Activated CD8-positive, alpha-beta T cell treated with anti-CD3 and anti-CD28 coated beads, Interleukin-2, amount 10 ng/mL, durations not matched to agents 7 days and 5 days (primary cell): ENCODE data around the gene DPH3. TPM values are rescaled to one million over a fixed set of nuclear protein-coding genes. Genes with fewer than 3 reads are reported as not detected.
A peak's percentile ranks its signal among the peaks of the same experiment; 100 is the strongest.

Source experiments
- ATAC-seq: fragments of 150-1000 bp; cut with Tn5 transposase; one replicate; pipeline ENCODE4 v1.10.0; 2021; ENCODE audit warnings: moderate library complexity
- CTCF ChIA-PET: fragments of 350-600 bp; sonication (Branson Sonifier 250); formaldehyde crosslinking; loops from one replicate; lab custom pipeline; 2021; ENCODE audit warnings: antibody characterized with exemption; lab: Charles Lee
- POLR2A ChIA-PET: fragments of 350-600 bp; sonication (Branson Sonifier 250); formaldehyde crosslinking; loops from one replicate; lab custom pipeline; 2021; ENCODE audit warnings: antibody characterized with exemption; lab: Charles Lee
- DNase-seq: peaks from one replicate; pipeline ENCODE4 v3.0.0-alpha.2; 2020
- H3K27ac Mint-ChIP-seq: one replicate; pipeline ENCODE4 v1.8.0; 2021; ENCODE audit warnings: mild to moderate bottlenecking, mixed read lengths
- H3K27me3 Mint-ChIP-seq: one replicate; pipeline ENCODE4 v1.8.0; 2021; ENCODE audit warnings: low read depth, mixed read lengths
- H3K36me3 Mint-ChIP-seq: one replicate; pipeline ENCODE4 v1.8.0; 2021; ENCODE audit warnings: low read depth, mixed read lengths
- H3K4me1 Mint-ChIP-seq: one replicate; pipeline ENCODE4 v1.8.0; 2021; ENCODE audit warnings: low read depth, mixed read lengths
- H3K4me3 Mint-ChIP-seq: one replicate; pipeline ENCODE4 v1.8.0; 2021; ENCODE audit warnings: mild to moderate bottlenecking, mixed read lengths
- H3K9me3 Mint-ChIP-seq: one replicate; pipeline ENCODE4 v1.8.0; 2022; ENCODE audit warnings: mixed read lengths; ENCODE audit not compliant: insufficient read depth
- total RNA-seq, 2 experiments: library from RNA; stranded (reverse); gene quantifications; one replicate each; pipeline ENCODE4 v1.2.3, GENCODE V29; 2021

The DPH3 gene
- total RNA-seq, 2 experiments from 2014 or later: 18.2 to 20.5 TPM

DNA sequence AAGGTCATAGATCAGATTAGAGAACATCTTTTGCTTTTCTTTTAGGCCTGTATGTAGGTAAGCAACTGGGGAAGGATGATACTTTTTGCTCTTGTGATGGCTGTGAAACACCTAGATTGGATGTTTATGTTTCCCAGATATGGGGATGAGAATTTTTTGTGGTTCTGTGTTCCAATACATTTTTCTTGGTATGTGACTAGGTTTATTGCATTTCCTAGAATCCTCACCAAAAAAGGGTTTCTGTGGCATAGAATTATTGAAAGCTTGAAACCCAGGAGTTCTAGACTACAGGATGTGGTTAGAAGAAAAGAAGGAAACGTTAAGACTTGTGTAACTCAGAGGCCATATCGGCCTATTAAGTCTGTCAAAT is 26.1 kb upstream of the DPH3 start:
- ATAC-seq (peak; percentile 34), DNase-seq (no peak)
- Mint-ChIP-seq H3K36me3 (peaks cover 89% of the 10 kb centered on the region), H3K27ac (peak overlapping the region; percentile 88), H3K4me1 (peaks cover 55% of the 10 kb centered on the region), H3K9me3 (peaks cover 19% of the 10 kb centered on the region), H3K27me3 (no peaks in the 10 kb centered on the region), H3K4me3 (peak overlapping the region; percentile 92)
- POLR2A ChIA-PET: interaction anchor here (1.0 to 2.3 kb wide), 11 partner anchors 10 to 245 kb away, joined by 3 to 14 read pairs (median 3); no protein-coding TSS in a partner anchor
- CTCF ChIA-PET: interaction anchor here (0.7 to 9.0 kb wide), 34 partner anchors 11 to 306 kb away, joined by 3 to 264 read pairs (median 5); partner anchors contain the start of genes DPH3, OXNAD1 and RFTN1

GRCh38 chr3:16290007-16290826 is 25.5 kb upstream of the DPH3 start:
- ChIA-PET CTCF (interaction anchor here (0.7 to 9.0 kb wide), 35 partner anchors 10 to 306 kb away, joined by 3 to 264 read pairs (median 5); partner anchors contain the start of genes DPH3, OXNAD1 and RFTN1), POLR2A (interaction anchor here (1.0 to 2.3 kb wide), 10 partner anchors 10 to 246 kb away, joined by 3 to 14 read pairs (median 4); no protein-coding TSS in a partner anchor)
- H3K27me3 Mint-ChIP-seq: no peaks in the 10 kb centered on the region
- H3K4me3 Mint-ChIP-seq: peak overlapping the region; percentile 92
- peaks cover 55% of the 10 kb centered on the region for H3K4me1 Mint-ChIP-seq
- H3K36me3 Mint-ChIP-seq: peaks cover 84% of the 10 kb centered on the region
- H3K27ac Mint-ChIP-seq: peak overlapping the region; percentile 88
- DNase-seq (peak; percentile 78), ATAC-seq (peak; percentile 17)
- peaks cover 19% of the 10 kb centered on the region for H3K9me3 Mint-ChIP-seq

- Mint-ChIP-seq H3K27me3 (no peaks in the 10 kb centered on the region), H3K36me3 (peaks cover 85% of the 10 kb centered on the region), H3K9me3 (peaks cover 15% of the 10 kb centered on the region), H3K4me1 (peaks cover 58% of the 10 kb centered on the region), H3K27ac (peak overlapping the region; percentile 88), H3K4me3 (peak overlapping the region; percentile 92)
- CTCF ChIA-PET: interaction anchor here (0.8 to 9.0 kb wide), 18 partner anchors 9 to 262 kb away, joined by 3 to 264 read pairs (median 4); partner anchors contain the start of genes DPH3 and OXNAD1
- ATAC-seq: no peak
- POLR2A ChIA-PET: interaction anchor here (0.7 to 2.0 kb wide), 9 partner anchors 12 to 227 kb away, joined by 3 to 18 read pairs (median 7); partner anchors contain the start of genes DPH3 and OXNAD1
- DNase-seq: no peak
Measured at GRCh38 chr3:16289144-16289889, 24.6 kb upstream of the DPH3 start.

- ATAC-seq (peak; percentile 22), DNase-seq (peak; percentile 55)
- H3K9me3 Mint-ChIP-seq: peaks cover 11% of the 10 kb centered on the region
- ChIA-PET POLR2A (interaction anchor here (0.7 to 2.0 kb wide), 10 partner anchors 12 to 227 kb away, joined by 3 to 18 read pairs (median 6); partner anchors contain the start of genes DPH3 and OXNAD1), CTCF (interaction anchor here (0.8 to 9.0 kb wide), 14 partner anchors 8 to 262 kb away, joined by 3 to 264 read pairs (median 5); partner anchors contain the start of genes DPH3 and OXNAD1)
- peak overlapping the region; percentile 88 for H3K27ac Mint-ChIP-seq
- H3K4me1 Mint-ChIP-seq: peaks cover 57% of the 10 kb centered on the region
- H3K27me3 Mint-ChIP-seq: no peaks in the 10 kb centered on the region
- peaks cover 83% of the 10 kb centered on the region for H3K36me3 Mint-ChIP-seq
- H3K4me3 Mint-ChIP-seq: peak overlapping the region; percentile 92
Measured at GRCh38 chr3:16288664-16289063, 23.9 kb upstream of the DPH3 start.

DNA sequence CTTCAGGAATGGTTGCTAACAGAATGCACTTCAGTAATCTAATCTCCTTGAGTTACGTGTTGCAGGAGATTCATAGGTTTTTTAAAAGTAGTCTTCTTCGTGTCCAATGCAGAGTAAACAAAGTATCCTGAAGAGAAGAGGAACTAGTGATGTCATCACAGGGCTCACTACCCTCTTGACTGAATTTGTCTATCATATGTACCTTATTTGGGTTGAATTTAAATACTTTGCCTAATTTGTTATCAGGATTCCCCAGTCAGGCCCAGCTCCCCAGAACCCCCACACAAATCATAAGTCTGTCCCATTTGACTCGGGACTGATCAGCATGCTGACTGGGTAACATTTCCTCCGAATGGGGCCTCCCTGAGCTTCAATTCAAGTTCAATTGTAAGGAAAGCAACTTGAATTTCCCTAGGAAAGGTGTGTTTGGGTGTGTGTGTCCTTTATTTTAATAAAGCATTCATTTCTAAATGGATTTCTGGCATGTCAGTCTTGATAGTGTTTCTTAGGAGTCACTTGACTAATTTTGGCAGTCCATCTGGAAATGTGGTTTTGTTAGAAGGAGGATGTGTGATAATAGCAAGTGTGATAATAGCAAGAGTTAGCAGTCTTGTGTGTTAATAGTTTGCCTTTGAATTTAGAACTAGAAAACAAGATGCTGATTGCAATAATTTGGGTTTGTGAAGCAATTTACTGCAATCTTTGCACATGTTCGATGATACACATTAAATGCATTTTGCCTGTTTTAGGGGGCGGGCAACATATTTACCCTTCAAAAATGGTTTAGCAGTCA is 22.2 kb upstream of the DPH3 start:
- ATAC-seq (no peak), DNase-seq (peak; percentile 30)
- Mint-ChIP-seq H3K4me3 (peak overlapping the region; percentile 92), H3K27me3 (no peaks in the 10 kb centered on the region), H3K9me3 (no peaks in the 10 kb centered on the region), H3K36me3 (peaks cover 85% of the 10 kb centered on the region), H3K4me1 (peaks cover 46% of the 10 kb centered on the region), H3K27ac (peak overlapping the region; percentile 88)
- ChIA-PET POLR2A (interaction anchor here (0.6 to 2.5 kb wide), 11 partner anchors 8 to 33 kb away, joined by 3 to 12 read pairs (median 6); partner anchors contain the start of genes DPH3 and OXNAD1), CTCF (interaction anchor here (1.0 to 8.2 kb wide), 11 partner anchors 9 to 263 kb away, joined by 3 to 114 read pairs (median 9); partner anchors contain the start of genes DPH3 and OXNAD1)

DNA sequence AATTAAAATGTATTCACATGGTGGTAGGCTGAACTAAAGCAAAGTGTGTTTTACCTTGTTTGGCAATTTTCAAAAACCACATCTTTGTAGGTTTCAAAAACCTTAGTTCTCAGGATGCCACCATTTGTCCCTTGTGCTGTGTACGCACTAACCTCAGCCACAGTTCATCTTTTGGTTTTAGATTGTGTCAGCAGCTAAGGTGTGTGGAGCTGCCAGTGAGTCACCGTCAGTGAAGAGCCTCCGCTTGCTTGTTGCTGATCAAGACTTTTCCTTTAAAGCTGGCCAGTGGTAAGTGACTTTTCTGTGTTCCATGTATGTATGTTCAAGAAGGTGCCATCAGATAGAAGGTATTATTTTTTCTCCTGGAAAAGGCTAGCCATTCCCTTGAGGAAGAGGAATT is 21.4 kb upstream of the DPH3 start:
- Mint-ChIP-seq H3K4me3 (peak overlapping the region; percentile 92), H3K36me3 (peaks cover 81% of the 10 kb centered on the region), H3K4me1 (peaks cover 40% of the 10 kb centered on the region), H3K9me3 (no peaks in the 10 kb centered on the region), H3K27me3 (no peaks in the 10 kb centered on the region), H3K27ac (peak overlapping the region; percentile 88)
- peak; percentile 82 for ATAC-seq
- DNase-seq: peak; percentile 85
- ChIA-PET CTCF (interaction anchor here (1.0 to 8.2 kb wide), 11 partner anchors 9 to 264 kb away, joined by 3 to 114 read pairs (median 9); partner anchors contain the start of genes DPH3 and OXNAD1), POLR2A (interaction anchor here (0.9 to 2.5 kb wide), 12 partner anchors 9 to 51 kb away, joined by 3 to 12 read pairs (median 6); partner anchors contain the start of genes DPH3 and OXNAD1)

GRCh38 chr3:16284633-16285032 is 19.9 kb upstream of the DPH3 start:
- Mint-ChIP-seq H3K27me3 (no peaks in the 10 kb centered on the region), H3K4me1 (peaks cover 30% of the 10 kb centered on the region), H3K36me3 (peaks cover 69% of the 10 kb centered on the region), H3K27ac (peak overlapping the region; percentile 88), H3K4me3 (no peak overlapping the region), H3K9me3 (no peaks in the 10 kb centered on the region)
- ChIA-PET CTCF (interaction anchor here (1.1 to 8.2 kb wide), 5 partner anchors 8 to 34 kb away, joined by 3 to 114 read pairs (median 3); partner anchors contain the start of genes DPH3 and OXNAD1), POLR2A (interaction anchor here (2.5 kb wide), 1 partner anchor 20 kb away, joined by 12 read pairs; the partner anchor contains the start of genes DPH3 and OXNAD1)
- ATAC-seq (no peak), DNase-seq (no peak)

- ATAC-seq (no peak), DNase-seq (no peak)
- Mint-ChIP-seq H3K9me3 (no peaks in the 10 kb centered on the region), H3K36me3 (peaks cover 40% of the 10 kb centered on the region), H3K4me1 (peaks cover 18% of the 10 kb centered on the region), H3K4me3 (no peak overlapping the region), H3K27me3 (no peaks in the 10 kb centered on the region), H3K27ac (no peak overlapping the region)
- ChIA-PET CTCF (interaction anchor here (3.3 to 8.2 kb wide), 3 partner anchors 9 to 38 kb away, joined by 11 to 114 read pairs (median 19); partner anchors contain the start of genes DPH3 and OXNAD1), POLR2A (no interaction called here)
Measured at GRCh38 chr3:16280671-16281070, 15.9 kb upstream of the DPH3 start.

GRCh38 chr3:16279010-16279801 is 14.5 kb upstream of the DPH3 start:
- no peak for DNase-seq
- ChIA-PET POLR2A (no interaction called here), CTCF (interaction anchor here (3.3 to 8.2 kb wide), 3 partner anchors 11 to 40 kb away, joined by 11 to 114 read pairs (median 19); partner anchors contain the start of genes DPH3 and OXNAD1)

More at GRCh38 chr3:16279010-16279801, 14.5 kb upstream of the DPH3 start:
- Mint-ChIP-seq H3K27me3 (no peaks in the 10 kb centered on the region), H3K4me1 (peaks cover 4% of the 10 kb centered on the region), H3K4me3 (no peak overlapping the region), H3K36me3 (peaks cover 33% of the 10 kb centered on the region), H3K27ac (no peak overlapping the region), H3K9me3 (no peaks in the 10 kb centered on the region)
- no peak for ATAC-seq
